ENCODE results near the gene LRIT1. TPM values are rescaled to one million over a fixed set of nuclear protein-coding genes. Genes with fewer than 3 reads are reported as not detected.

Gene LRIT1
- total and polyA plus RNA-seq, 2 donors (not counting 3 experiments of a cell fraction or from before 2014, with no cell fraction given) = not detected

GRCh38 chr10:84212014-84212413 is 29.3 kb downstream of the LRIT1 start:
- dilution Hi-C loops (cut with MboI; ENCODE audit: extremely low pct_ligation_motif_present, low sequenced_read_pairs) = no loop called here
- CTCF ChIA-PET = interaction anchor here (1.6 to 2.0 kb wide), 2 partner anchors 11 to 64 kb away, joined by 3 to 6 read pairs; no protein-coding TSS in a partner anchor
- POLR2A ChIA-PET = no interaction called here

GRCh38 chr10:84211566-84211965 is 29.8 kb downstream of the LRIT1 start:
- dilution Hi-C loops (cut with MboI; ENCODE audit: extremely low pct_ligation_motif_present, low sequenced_read_pairs) (no loop called here), intact Hi-C loops (cut with micrococcal nuclease) (no loop called here)
- Histone ChIP-seq H3K36me3 (ENCODE audit: control insufficient read depth in 2 of 2, extremely low read depth in 1 of 2, insufficient read depth in 2 of 2, low read length in 2 of 2) (no peaks in the 10 kb centered on the region), H4K20me1 (replicated peaks; ENCODE audit: control insufficient read depth, extremely low read depth, insufficient read depth, low read length) (no peaks in the 10 kb centered on the region), H3K4me2 (ENCODE audit: insufficient read depth, low read length) (no peak overlapping the region), H3K4me1 (ENCODE audit: control insufficient read depth, extremely low read depth, insufficient read depth, low read length) (no peaks in the 10 kb centered on the region), H3K27me3 (ENCODE audit: control insufficient read depth in 2 of 2, insufficient read depth in 2 of 2, low read length in 2 of 2) (no peaks in the 10 kb centered on the region), H2AFZ (ENCODE audit: low read depth, low read length) (no peak overlapping the region), H3K79me2 (ENCODE audit: control insufficient read depth, insufficient read depth, low read length) (no peaks in the 10 kb centered on the region), H3K9ac (replicated peaks; ENCODE audit: extremely low read depth, insufficient read depth, low read length) (no peak overlapping the region), H3K9me3 (replicated peaks; ENCODE audit: control insufficient read depth, insufficient read depth, low read length) (no peaks in the 10 kb centered on the region), H3K27ac (ENCODE audit: insufficient read depth, low read depth, low read length) (no peak overlapping the region), H3K9me1 (replicated peaks; ENCODE audit: control insufficient read depth, extremely low read depth, insufficient read depth, low read length) (no peaks in the 10 kb centered on the region), H3K4me3 (replicated peaks in 1 of 3; ENCODE audit: insufficient read depth in 1 of 3, low read depth in 1 of 3, low read length in 3 of 3) (no peak overlapping the region)
- CTCF ChIA-PET = interaction anchor here (1.6 to 2.0 kb wide), 2 partner anchors 11 to 64 kb away, joined by 3 to 6 read pairs; no protein-coding TSS in a partner anchor
- FAIRE-seq (no peak), DNase-seq (ENCODE audit: low read depth, low spot score) (no peak)
- POLR2A ChIA-PET = no interaction called here
- TF ChIP-seq JUN (IDR thresholded peaks at IDR 0.05; ENCODE audit: borderline replicate concordance, insufficient read depth, insufficient read length, low read depth) = no peak
- TF ChIP-seq MYC (IDR thresholded peaks at IDR 0.05; ENCODE audit: low read depth, low read length) = no peak
- TF ChIP-seq EZH2 (IDR thresholded peaks at IDR 0.05; ENCODE audit: borderline replicate concordance, low read depth, low read length, severe bottlenecking) = no peak
- TF ChIP-seq FOS (IDR thresholded peaks at IDR 0.05; ENCODE audit: borderline replicate concordance, insufficient read depth, low read length) = no peak
- TF ChIP-seq GATA2 (IDR thresholded peaks at IDR 0.05; ENCODE audit: insufficient read depth, insufficient read length, low read depth, low read length) = no peak
- BruUV-seq (replicated peaks) = no TSS peak

More at GRCh38 chr10:84212014-84212413, 29.3 kb downstream of the LRIT1 start:
- H3K27me3 ChIP-seq (ENCODE audit: control insufficient read depth in 2 of 2, insufficient read depth in 2 of 2, low read length in 2 of 2) = no peaks in the 10 kb centered on the region
- DNase-seq (ENCODE audit: low read depth, low spot score) (no peak), FAIRE-seq (no peak)
- H3K9me1 ChIP-seq (replicated peaks; ENCODE audit: control insufficient read depth, extremely low read depth, insufficient read depth, low read length) = no peaks in the 10 kb centered on the region
- intact Hi-C loops (cut with micrococcal nuclease) = no loop called here
- no peak for TF ChIP-seq EZH2 (IDR thresholded peaks at IDR 0.05; ENCODE audit: borderline replicate concordance, low read depth, low read length, severe bottlenecking)
- no peak overlapping the region for H3K27ac ChIP-seq (ENCODE audit: insufficient read depth, low read depth, low read length)
- H4K20me1 ChIP-seq (replicated peaks; ENCODE audit: control insufficient read depth, extremely low read depth, insufficient read depth, low read length) = no peaks in the 10 kb centered on the region
- no peak overlapping the region for H3K4me2 ChIP-seq (ENCODE audit: insufficient read depth, low read length)
- no peak overlapping the region for H2AFZ ChIP-seq (ENCODE audit: low read depth, low read length)
- H3K9ac ChIP-seq (replicated peaks; ENCODE audit: extremely low read depth, insufficient read depth, low read length) = no peak overlapping the region
- no peaks in the 10 kb centered on the region for H3K4me1 ChIP-seq (ENCODE audit: control insufficient read depth, extremely low read depth, insufficient read depth, low read length)
- H3K79me2 ChIP-seq (ENCODE audit: control insufficient read depth, insufficient read depth, low read length) = no peaks in the 10 kb centered on the region
- H3K9me3 ChIP-seq (replicated peaks; ENCODE audit: control insufficient read depth, insufficient read depth, low read length) = no peaks in the 10 kb centered on the region
- no peaks in the 10 kb centered on the region for H3K36me3 ChIP-seq (ENCODE audit: control insufficient read depth in 2 of 2, extremely low read depth in 1 of 2, insufficient read depth in 2 of 2, low read length in 2 of 2)
- no peak overlapping the region for H3K4me3 ChIP-seq (replicated peaks in 1 of 3; ENCODE audit: insufficient read depth in 1 of 3, low read depth in 1 of 3, low read length in 3 of 3)
- no TSS peak for BruUV-seq (replicated peaks)
